Measurements from ENCODE around the gene RCOR2.

- no peak for TF ChIP-seq POLR2A (IDR thresholded peaks at IDR 0.05)
- no peak for TF ChIP-seq POLR2AphosphoS5 (IDR thresholded peaks at IDR 0.05)
- no peak for TF ChIP-seq CTCF (IDR thresholded peaks at IDR 0.05)
- no peak for TF ChIP-seq EP300 (IDR thresholded peaks at IDR 0.05)
Observed at GRCh38 chr11:63897459-63898146, 19.4 kb downstream of the RCOR2 start.
